GM12874 (cell line): ENCODE results near the gene SP140.
A peak's percentile ranks its signal among the peaks of the same experiment; 100 is the strongest.

Experiments used
- CTCF ChIP-seq: IDR thresholded peaks from 2 replicates; pipeline ENCODE4 v1.5.1; 2011; ENCODE audit warnings: low read depth, mild to moderate bottlenecking, control low read depth, low read length, moderate library complexity; ENCODE audit not compliant: insufficient read depth

SP140 gene

GRCh38 chr2:230202430-230203109, 23.0 kb upstream of the SP140 start:
- TF ChIP-seq CTCF: peak; percentile 43

- no peak for TF ChIP-seq CTCF
Measured at GRCh38 chr2:230203110-230203676, 22.3 kb upstream of the SP140 start.

GRCh38 chr2:230205034-230205433, 20.5 kb upstream of the SP140 start:
- TF ChIP-seq CTCF: no peak

- no peak for TF ChIP-seq CTCF
Measured at GRCh38 chr2:230205721-230206120, 19.8 kb upstream of the SP140 start.

GRCh38 chr2:230208576-230208975, 17.0 kb upstream of the SP140 start:
- TF ChIP-seq CTCF: no peak

- TF ChIP-seq CTCF: no peak
Measured at GRCh38 chr2:230209422-230210051, 16.0 kb upstream of the SP140 start.

- TF ChIP-seq CTCF: no peak
Measured at GRCh38 chr2:230216489-230216888, 9.0 kb upstream of the SP140 start.
